ENCODE results near the gene SPATA33.

- TF ChIP-seq CTCF (IDR thresholded peaks at IDR 0.05) (no peak), POLR2A (IDR thresholded peaks at IDR 0.05) (no peak), EP300 (IDR thresholded peaks at IDR 0.05; ENCODE audit: low read depth) (no peak)
Measured at GRCh38 chr16:89655062-89655643, 2.5 kb upstream of the SPATA33 start.

All from transverse colon (tissue), 3 donors.